ENCODE data around the gene ATP7A.

- TF ChIP-seq POLR2AphosphoS5 (IDR thresholded peaks at IDR 0.05; ENCODE audit: low read depth, low read length) = no peak
- no peak for TF ChIP-seq POLR2A (IDR thresholded peaks at IDR 0.05; ENCODE audit: low read depth, low read length)
- no peak for TF ChIP-seq TAF1 (IDR thresholded peaks at IDR 0.05; ENCODE audit: low read depth, low read length)
- no peak for TF ChIP-seq PAX5 (IDR thresholded peaks at IDR 0.05; ENCODE audit: insufficient read depth, low read length, severe bottlenecking)
Measured at GRCh38 chrX:78019586-78020483, 109.3 kb downstream of the ATP7A start.

All from GM12891 (cell line).